SK-N-SH (cell line): ENCODE results near the gene WFDC10A.

Experiments used
- ELF1 ChIP-seq: IDR thresholded peaks from 2 replicates; pipeline ENCODE4 v1.4.0; 2012
- JUND ChIP-seq: IDR thresholded peaks from 2 replicates; pipeline ENCODE4 v1.4.0; 2012
- MXI1 ChIP-seq: IDR thresholded peaks from 2 replicates; pipeline ENCODE4 v1.6.1; 2012; ENCODE audit warnings: mild to moderate bottlenecking, low read depth, low read length, improper control_type of control experiment
- NFIC ChIP-seq: IDR thresholded peaks from 2 replicates; pipeline ENCODE4 v1.4.0; 2012; ENCODE audit warnings: borderline replicate concordance
- NRF1 ChIP-seq: IDR thresholded peaks from 2 replicates; pipeline ENCODE4 v1.6.1; 2012; ENCODE audit warnings: low read depth, mild to moderate bottlenecking, low read length
- POLR2AphosphoS5 ChIP-seq: IDR thresholded peaks from 2 replicates; pipeline ENCODE4 v1.6.1; 2012; ENCODE audit warnings: low read depth, low read length
- RAD21 ChIP-seq: IDR thresholded peaks from 2 replicates; pipeline ENCODE4 v1.6.1; 2012; ENCODE audit warnings: mild to moderate bottlenecking, low read length
- RFX5 ChIP-seq: IDR thresholded peaks from 2 replicates; pipeline ENCODE4 v1.6.1; 2012; ENCODE audit warnings: mild to moderate bottlenecking, improper control_type of control experiment, low read length
- SIN3A ChIP-seq: IDR thresholded peaks from 2 replicates; pipeline ENCODE4 v1.6.1; 2012; ENCODE audit warnings: low read depth, mild to moderate bottlenecking, low read length, moderate library complexity, borderline replicate concordance
- TF ChIP-seq, protein P1 (sequence below): fragments of 200-600 bp; sonication (generic); IDR thresholded peaks from 2 replicates; pipeline ENCODE4 v1.6.1; 2017; ENCODE audit warnings: antibody characterized with exemption, mild to moderate bottlenecking, moderate library complexity
- TF ChIP-seq, protein P2 (sequence below): IDR thresholded peaks from 2 replicates; pipeline ENCODE4 v1.6.1; 2012; ENCODE audit warnings: mild to moderate bottlenecking, low read depth, low read length, moderate library complexity
- TF ChIP-seq, protein P3 (sequence below): fragments of 150-350 bp; IDR thresholded peaks from 2 replicates; pipeline ENCODE4 v1.6.1; 2017; ENCODE audit warnings: antibody characterized with exemption, low read length, low read depth, borderline replicate concordance
- TF ChIP-seq, protein P4 (sequence below): IDR thresholded peaks from 2 replicates; pipeline ENCODE4 v1.4.0; 2012; ENCODE audit warnings: low read depth

DNA sequence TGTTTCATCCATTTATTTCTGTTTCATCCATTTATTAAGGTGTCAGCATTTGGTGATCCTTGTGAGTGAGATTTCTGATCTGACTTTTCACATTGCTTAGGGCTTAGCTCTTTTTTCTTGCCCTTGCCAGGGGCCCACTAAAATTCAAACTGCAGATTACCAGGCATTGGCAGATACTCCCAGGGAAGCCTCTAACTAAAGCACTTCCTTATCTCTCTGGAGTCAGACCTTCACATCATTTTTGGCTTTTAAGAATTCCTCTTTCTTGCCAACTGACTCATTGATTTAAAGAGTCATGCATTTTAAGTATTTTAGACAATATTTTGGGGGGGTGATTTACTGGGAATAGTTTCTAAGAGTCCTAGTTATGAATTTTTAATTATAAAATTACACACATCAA, 47.8 kb upstream of the WFDC10A start:
- TF ChIP-seq, protein P1, sequence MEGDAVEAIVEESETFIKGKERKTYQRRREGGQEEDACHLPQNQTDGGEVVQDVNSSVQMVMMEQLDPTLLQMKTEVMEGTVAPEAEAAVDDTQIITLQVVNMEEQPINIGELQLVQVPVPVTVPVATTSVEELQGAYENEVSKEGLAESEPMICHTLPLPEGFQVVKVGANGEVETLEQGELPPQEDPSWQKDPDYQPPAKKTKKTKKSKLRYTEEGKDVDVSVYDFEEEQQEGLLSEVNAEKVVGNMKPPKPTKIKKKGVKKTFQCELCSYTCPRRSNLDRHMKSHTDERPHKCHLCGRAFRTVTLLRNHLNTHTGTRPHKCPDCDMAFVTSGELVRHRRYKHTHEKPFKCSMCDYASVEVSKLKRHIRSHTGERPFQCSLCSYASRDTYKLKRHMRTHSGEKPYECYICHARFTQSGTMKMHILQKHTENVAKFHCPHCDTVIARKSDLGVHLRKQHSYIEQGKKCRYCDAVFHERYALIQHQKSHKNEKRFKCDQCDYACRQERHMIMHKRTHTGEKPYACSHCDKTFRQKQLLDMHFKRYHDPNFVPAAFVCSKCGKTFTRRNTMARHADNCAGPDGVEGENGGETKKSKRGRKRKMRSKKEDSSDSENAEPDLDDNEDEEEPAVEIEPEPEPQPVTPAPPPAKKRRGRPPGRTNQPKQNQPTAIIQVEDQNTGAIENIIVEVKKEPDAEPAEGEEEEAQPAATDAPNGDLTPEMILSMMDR, result no peak
- TF ChIP-seq, protein P2, sequence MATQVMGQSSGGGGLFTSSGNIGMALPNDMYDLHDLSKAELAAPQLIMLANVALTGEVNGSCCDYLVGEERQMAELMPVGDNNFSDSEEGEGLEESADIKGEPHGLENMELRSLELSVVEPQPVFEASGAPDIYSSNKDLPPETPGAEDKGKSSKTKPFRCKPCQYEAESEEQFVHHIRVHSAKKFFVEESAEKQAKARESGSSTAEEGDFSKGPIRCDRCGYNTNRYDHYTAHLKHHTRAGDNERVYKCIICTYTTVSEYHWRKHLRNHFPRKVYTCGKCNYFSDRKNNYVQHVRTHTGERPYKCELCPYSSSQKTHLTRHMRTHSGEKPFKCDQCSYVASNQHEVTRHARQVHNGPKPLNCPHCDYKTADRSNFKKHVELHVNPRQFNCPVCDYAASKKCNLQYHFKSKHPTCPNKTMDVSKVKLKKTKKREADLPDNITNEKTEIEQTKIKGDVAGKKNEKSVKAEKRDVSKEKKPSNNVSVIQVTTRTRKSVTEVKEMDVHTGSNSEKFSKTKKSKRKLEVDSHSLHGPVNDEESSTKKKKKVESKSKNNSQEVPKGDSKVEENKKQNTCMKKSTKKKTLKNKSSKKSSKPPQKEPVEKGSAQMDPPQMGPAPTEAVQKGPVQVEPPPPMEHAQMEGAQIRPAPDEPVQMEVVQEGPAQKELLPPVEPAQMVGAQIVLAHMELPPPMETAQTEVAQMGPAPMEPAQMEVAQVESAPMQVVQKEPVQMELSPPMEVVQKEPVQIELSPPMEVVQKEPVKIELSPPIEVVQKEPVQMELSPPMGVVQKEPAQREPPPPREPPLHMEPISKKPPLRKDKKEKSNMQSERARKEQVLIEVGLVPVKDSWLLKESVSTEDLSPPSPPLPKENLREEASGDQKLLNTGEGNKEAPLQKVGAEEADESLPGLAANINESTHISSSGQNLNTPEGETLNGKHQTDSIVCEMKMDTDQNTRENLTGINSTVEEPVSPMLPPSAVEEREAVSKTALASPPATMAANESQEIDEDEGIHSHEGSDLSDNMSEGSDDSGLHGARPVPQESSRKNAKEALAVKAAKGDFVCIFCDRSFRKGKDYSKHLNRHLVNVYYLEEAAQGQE, result no peak
- TF ChIP-seq POLR2AphosphoS5 (no peak), SIN3A (no peak), JUND (no peak), RFX5 (no peak), RAD21 (no peak), NFIC (no peak), NRF1 (no peak), MXI1 (no peak), ELF1 (no peak)
- TF ChIP-seq, protein P3, sequence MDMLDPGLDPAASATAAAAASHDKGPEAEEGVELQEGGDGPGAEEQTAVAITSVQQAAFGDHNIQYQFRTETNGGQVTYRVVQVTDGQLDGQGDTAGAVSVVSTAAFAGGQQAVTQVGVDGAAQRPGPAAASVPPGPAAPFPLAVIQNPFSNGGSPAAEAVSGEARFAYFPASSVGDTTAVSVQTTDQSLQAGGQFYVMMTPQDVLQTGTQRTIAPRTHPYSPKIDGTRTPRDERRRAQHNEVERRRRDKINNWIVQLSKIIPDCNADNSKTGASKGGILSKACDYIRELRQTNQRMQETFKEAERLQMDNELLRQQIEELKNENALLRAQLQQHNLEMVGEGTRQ, result no peak
- TF ChIP-seq, protein P4, sequence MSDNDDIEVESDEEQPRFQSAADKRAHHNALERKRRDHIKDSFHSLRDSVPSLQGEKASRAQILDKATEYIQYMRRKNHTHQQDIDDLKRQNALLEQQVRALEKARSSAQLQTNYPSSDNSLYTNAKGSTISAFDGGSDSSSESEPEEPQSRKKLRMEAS, result no peak
